ENCODE measurements around the gene RASA2. TPM values are rescaled to one million over a fixed set of nuclear protein-coding genes. Genes with fewer than 3 reads are reported as not detected.
A peak's percentile ranks its signal among the peaks of the same experiment; 100 is the strongest.

The RASA2 gene
- total RNA-seq, 1 donor from 2014 or later: 21.5 TPM

GRCh38 chr3:141659821-141660613 is 173.2 kb downstream of the RASA2 start:
- peak; percentile 63 for DNase-seq (ENCODE audit: low spot score, unreplicated experiment)
- Mint-ChIP-seq H3K4me3 (ENCODE audit: low read depth) (peak overlapping the region; percentile 81), H3K36me3 (ENCODE audit: insufficient read depth) (no peaks in the 10 kb centered on the region), H3K9me3 (ENCODE audit: low read depth) (peaks cover 3% of the 10 kb centered on the region), H3K27ac (peak overlapping the region; percentile 23), H3K4me1 (ENCODE audit: low read depth) (peaks cover 6% of the 10 kb centered on the region), H3K27me3 (peaks cover 51% of the 10 kb centered on the region)
- TF ChIP-seq, protein P1, sequence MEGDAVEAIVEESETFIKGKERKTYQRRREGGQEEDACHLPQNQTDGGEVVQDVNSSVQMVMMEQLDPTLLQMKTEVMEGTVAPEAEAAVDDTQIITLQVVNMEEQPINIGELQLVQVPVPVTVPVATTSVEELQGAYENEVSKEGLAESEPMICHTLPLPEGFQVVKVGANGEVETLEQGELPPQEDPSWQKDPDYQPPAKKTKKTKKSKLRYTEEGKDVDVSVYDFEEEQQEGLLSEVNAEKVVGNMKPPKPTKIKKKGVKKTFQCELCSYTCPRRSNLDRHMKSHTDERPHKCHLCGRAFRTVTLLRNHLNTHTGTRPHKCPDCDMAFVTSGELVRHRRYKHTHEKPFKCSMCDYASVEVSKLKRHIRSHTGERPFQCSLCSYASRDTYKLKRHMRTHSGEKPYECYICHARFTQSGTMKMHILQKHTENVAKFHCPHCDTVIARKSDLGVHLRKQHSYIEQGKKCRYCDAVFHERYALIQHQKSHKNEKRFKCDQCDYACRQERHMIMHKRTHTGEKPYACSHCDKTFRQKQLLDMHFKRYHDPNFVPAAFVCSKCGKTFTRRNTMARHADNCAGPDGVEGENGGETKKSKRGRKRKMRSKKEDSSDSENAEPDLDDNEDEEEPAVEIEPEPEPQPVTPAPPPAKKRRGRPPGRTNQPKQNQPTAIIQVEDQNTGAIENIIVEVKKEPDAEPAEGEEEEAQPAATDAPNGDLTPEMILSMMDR (IDR thresholded peaks at IDR 0.05; ENCODE audit: unreplicated experiment): no peak

DNA sequence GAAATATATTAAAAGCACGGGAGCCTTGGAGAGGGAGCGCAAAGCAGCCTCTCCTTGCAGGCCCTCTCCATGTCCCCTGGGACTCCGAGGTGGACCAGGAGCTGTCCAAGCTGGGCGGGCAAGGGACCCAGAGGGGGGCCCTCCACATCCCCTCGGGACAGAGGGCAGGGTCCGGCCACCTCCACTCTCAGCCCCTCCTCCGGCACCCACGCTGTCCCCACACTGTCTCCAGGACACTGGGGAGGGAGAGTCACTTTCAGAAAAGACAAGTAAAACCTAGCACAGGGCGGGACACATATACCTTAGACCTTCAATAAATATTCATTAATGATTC is 173.8 kb downstream of the RASA2 start:
- H3K27ac Mint-ChIP-seq: no peak overlapping the region
- H3K27me3 Mint-ChIP-seq: peaks cover 51% of the 10 kb centered on the region

DNA sequence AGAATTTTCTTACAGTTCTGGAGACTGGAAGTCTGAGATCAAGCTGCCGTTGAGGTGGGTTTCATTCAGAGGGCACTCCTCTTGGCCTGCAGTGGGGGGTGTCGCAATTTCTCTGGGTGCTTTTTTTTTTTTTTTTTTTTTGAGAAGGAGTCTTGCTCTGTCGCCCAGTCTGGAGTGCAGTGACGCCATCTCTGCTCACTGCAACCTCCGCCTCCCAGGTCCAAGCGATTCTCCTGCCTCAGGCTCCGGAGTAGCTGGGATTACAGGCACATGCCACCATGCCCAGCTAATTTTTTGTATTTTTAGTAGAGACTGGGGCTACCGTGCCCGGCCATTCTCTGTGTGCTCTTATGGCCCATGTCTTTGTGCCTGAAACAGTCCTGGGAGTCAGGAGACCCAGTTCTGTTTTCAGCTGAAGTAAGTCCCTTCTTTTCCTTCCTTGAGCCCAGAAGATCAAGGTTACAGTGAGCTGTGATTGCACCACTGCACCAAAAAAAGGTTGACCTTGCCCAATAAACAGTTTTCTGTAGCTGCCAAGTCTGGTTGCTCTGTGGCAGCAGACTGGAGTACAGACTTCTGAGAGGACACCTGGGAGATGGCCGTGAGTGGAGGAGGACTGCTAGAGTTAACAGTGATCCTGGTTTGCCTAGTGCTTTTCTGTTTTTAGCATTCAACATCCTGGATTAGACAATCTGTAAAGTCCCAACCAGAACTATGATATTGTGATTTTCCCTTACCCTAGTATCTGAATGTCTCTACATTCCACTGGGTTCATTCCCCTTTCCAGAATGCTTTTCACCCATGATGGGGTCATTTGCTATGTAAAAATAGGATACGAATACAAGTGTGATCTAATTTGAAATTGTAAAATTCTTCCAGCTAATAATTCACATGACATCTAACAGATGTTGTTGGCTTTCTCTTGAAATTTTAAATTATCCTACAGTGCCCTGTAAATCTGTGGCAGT is 174.7 kb downstream of the RASA2 start:
- TF ChIP-seq, protein P1 (IDR thresholded peaks at IDR 0.05; ENCODE audit: unreplicated experiment): no peak
- DNase-seq (ENCODE audit: low spot score, unreplicated experiment): no peak
- H3K27me3 Mint-ChIP-seq: peaks cover 48% of the 10 kb centered on the region
- H3K4me3 Mint-ChIP-seq (ENCODE audit: low read depth): no peak overlapping the region
- no peak overlapping the region for H3K27ac Mint-ChIP-seq
- peaks cover 3% of the 10 kb centered on the region for H3K9me3 Mint-ChIP-seq (ENCODE audit: low read depth)
- no peaks in the 10 kb centered on the region for H3K36me3 Mint-ChIP-seq (ENCODE audit: insufficient read depth)
- peaks cover 6% of the 10 kb centered on the region for H3K4me1 Mint-ChIP-seq (ENCODE audit: low read depth)

More for the DNA sequence above, 173.8 kb downstream of the RASA2 start:
- H3K36me3 Mint-ChIP-seq (ENCODE audit: insufficient read depth): no peaks in the 10 kb centered on the region
- TF ChIP-seq, protein P1 (IDR thresholded peaks at IDR 0.05; ENCODE audit: unreplicated experiment): no peak
- H3K4me3 Mint-ChIP-seq (ENCODE audit: low read depth): peak overlapping the region; percentile 81
- peaks cover 3% of the 10 kb centered on the region for H3K9me3 Mint-ChIP-seq (ENCODE audit: low read depth)
- H3K4me1 Mint-ChIP-seq (ENCODE audit: low read depth): peaks cover 6% of the 10 kb centered on the region
- DNase-seq (ENCODE audit: low spot score, unreplicated experiment): peak; percentile 12

- DNase-seq (ENCODE audit: low spot score, unreplicated experiment): no peak
- no peak overlapping the region for H3K27ac Mint-ChIP-seq
- H3K4me1 Mint-ChIP-seq (ENCODE audit: low read depth): peaks cover 6% of the 10 kb centered on the region
Measured at GRCh38 chr3:141663993-141664392, 177.2 kb downstream of the RASA2 start.

More at GRCh38 chr3:141663993-141664392, 177.2 kb downstream of the RASA2 start:
- Mint-ChIP-seq H3K4me3 (ENCODE audit: low read depth) (no peak overlapping the region), H3K9me3 (ENCODE audit: low read depth) (peaks cover 8% of the 10 kb centered on the region), H3K36me3 (ENCODE audit: insufficient read depth) (peaks cover 4% of the 10 kb centered on the region), H3K27me3 (peaks cover 30% of the 10 kb centered on the region)
- TF ChIP-seq, protein P1 (IDR thresholded peaks at IDR 0.05; ENCODE audit: unreplicated experiment): no peak

Other genes starting within 250 kb of the RASA2 start
- gene ZBTB38, start 118.5 kb upstream of the RASA2 start, total RNA-seq: 25.8 and 27.0 TPM in 2 replicates

Data from progenitor cell of endocrine pancreas (in vitro differentiated cells).